GM12878 (cell line): ENCODE measurements around the gene CLEC14A. TPM values are rescaled to one million over a fixed set of nuclear protein-coding genes. Genes with fewer than 3 reads are reported as not detected.

Experiments used
- ATAC-seq: fragments of 200-7000 bp; cut with Tn5 transposase; 3 replicates; pipeline ENCODE4 v1.9.1; 2020; ENCODE audit warnings: mild to moderate bottlenecking, moderate library complexity
- BruUV-seq: library from RNA; stranded (reverse); fragments of 400-500 nt; replicated peaks from 2 replicates; lab custom pipeline; 2021; lab: Mats Ljungman, UMichigan
- CTCF ChIA-PET: fragments of 300-600 bp; sonication (Branson Sonifier 250); formaldehyde crosslinking; extraction: SDS; loops from one replicate; lab custom pipeline; 2021; ENCODE audit warnings: inconsistent platforms; lab: Yijun Ruan, JAX
- POLR2A ChIA-PET: fragments of 350-600 bp; formaldehyde crosslinking; extraction: SDS; loops from one replicate; lab custom pipeline; 2021; ENCODE audit warnings: inconsistent platforms; lab: Charles Lee
- RAD21 ChIA-PET: fragments of 300-600 bp; sonication (Branson Sonifier 250); formaldehyde crosslinking; loops from one replicate; lab custom pipeline; 2023; ENCODE audit warnings: antibody characterized with exemption; ENCODE audit not compliant: unreplicated experiment; lab: Charles Lee
- SMC1A ChIA-PET: fragments of 300-600 bp; sonication (Branson Sonifier 250); formaldehyde crosslinking; loops from one replicate; lab custom pipeline; 2023; ENCODE audit not compliant: unreplicated experiment, uncharacterized antibody; lab: Charles Lee
- DNase-seq: peaks from one replicate; pipeline ENCODE4 v3.0.0-alpha.2; 2011; ENCODE audit warnings: low read depth, low spot score
- FAIRE-seq: peaks from 3 replicates; lab custom pipeline; 2011; peaks lifted over from hg19 to GRCh38; lab: Jason Lieb, UNC
- H2AFZ ChIP-seq: 2 replicates; pipeline ENCODE4 v1.6.0; 2011; ENCODE audit warnings: low read depth, low read length, control low read depth; ENCODE audit not compliant: control insufficient read depth
- H3K27ac ChIP-seq: 2 replicates; pipeline ENCODE4 v1.5.1; 2011; ENCODE audit warnings: control low read depth; ENCODE audit not compliant: control insufficient read depth, insufficient read depth
- H3K27me3 ChIP-seq, 2 experiments: replicated peaks in 1 of 2; 2 replicates each; pipeline versions ENCODE4 v1.6.0 to v1.6.1; 2011; ENCODE audit warnings: low read length in 1 of 2; ENCODE audit not compliant: control insufficient read depth in 2 of 2, insufficient read depth in 2 of 2
- H3K36me3 ChIP-seq, 2 experiments: 2 replicates each; pipeline ENCODE4 v1.5.1; 2011; ENCODE audit warnings: low read length in 1 of 2; ENCODE audit not compliant: control insufficient read depth in 2 of 2, insufficient read depth in 2 of 2
- H3K4me1 ChIP-seq: 2 replicates; pipeline ENCODE4 v1.6.1; 2011; ENCODE audit warnings: mild to moderate bottlenecking, low read length, moderate library complexity, mixed read lengths; ENCODE audit not compliant: control insufficient read depth, insufficient read depth
- H3K4me2 ChIP-seq: 2 replicates; pipeline ENCODE4 v1.6.0; 2011; ENCODE audit warnings: control low read depth; ENCODE audit not compliant: control insufficient read depth, insufficient read depth
- H3K4me3 ChIP-seq: fragments of 200-600 bp; sonication (generic); 2 replicates; pipeline ENCODE4 v1.5.1; 2016
- H3K79me2 ChIP-seq: 2 replicates; pipeline ENCODE4 v1.6.0; 2011; ENCODE audit warnings: low read length; ENCODE audit not compliant: control insufficient read depth, insufficient read depth
- H3K9ac ChIP-seq: 2 replicates; pipeline ENCODE4 v1.8.0; 2011; ENCODE audit warnings: low read length, control low read depth, mixed read lengths; ENCODE audit not compliant: control insufficient read depth, insufficient read depth
- H3K9me3 ChIP-seq: replicated peaks from 3 replicates; pipeline ENCODE4 v1.5.1; 2011; ENCODE audit warnings: mild to moderate bottlenecking, low read length; ENCODE audit not compliant: control insufficient read depth, insufficient read depth
- H4K20me1 ChIP-seq: 2 replicates; pipeline ENCODE4 v1.6.0; 2011; ENCODE audit not compliant: control insufficient read depth, insufficient read depth
- BCL11A ChIP-seq: IDR thresholded peaks from 2 replicates; pipeline ENCODE4 v1.6.1; 2011; ENCODE audit warnings: low read depth, low read length
- CHD1 ChIP-seq: IDR thresholded peaks from 2 replicates; pipeline ENCODE4 v1.6.1; 2012; ENCODE audit warnings: low read depth, low read length, improper control_type of control experiment
- DPF2 ChIP-seq: fragments of 450-650 bp; IDR thresholded peaks from 2 replicates; pipeline ENCODE4 v1.6.1; 2017; ENCODE audit warnings: mild to moderate bottlenecking
- GABPA ChIP-seq: IDR thresholded peaks from 2 replicates; pipeline ENCODE4 v1.6.1; 2014; ENCODE audit warnings: antibody characterized with exemption, low read depth, mild to moderate bottlenecking, inconsistent platforms
- JUND ChIP-seq: IDR thresholded peaks from 2 replicates; pipeline ENCODE4 v1.6.1; 2012; ENCODE audit warnings: low read depth, mild to moderate bottlenecking, low read length, improper control_type of control experiment, moderate library complexity
- MEF2B ChIP-seq: fragments of 450-650 bp; IDR thresholded peaks from 2 replicates; pipeline ENCODE4 v1.6.1; 2018; ENCODE audit warnings: mild to moderate bottlenecking, moderate library complexity; ENCODE audit not compliant: partially characterized antibody, poor library complexity, severe bottlenecking
- NFYA ChIP-seq: IDR thresholded peaks from 2 replicates; pipeline ENCODE4 v1.6.1; 2011; ENCODE audit warnings: low read depth, mild to moderate bottlenecking, low read length, improper control_type of control experiment, borderline replicate concordance
- PAX5 ChIP-seq: IDR thresholded peaks from 2 replicates; pipeline ENCODE4 v1.6.1; 2011; ENCODE audit warnings: low read depth, low read length, borderline replicate concordance
- RBBP5 ChIP-seq: fragments of 200-600 bp; sonication (generic); conservative IDR thresholded peaks from 2 replicates; pipeline ENCODE4 v1.6.1; 2016
- RFX5 ChIP-seq: IDR thresholded peaks from 2 replicates; pipeline ENCODE4 v1.6.1; 2011; ENCODE audit warnings: low read depth, low read length, improper control_type of control experiment
- SMARCA5 ChIP-seq: fragments of 450-650 bp; IDR thresholded peaks from 2 replicates; pipeline ENCODE4 v1.6.1; 2017; ENCODE audit warnings: mild to moderate bottlenecking
- STAT1 ChIP-seq: fragments of 450-650 bp; conservative IDR thresholded peaks from 2 replicates; pipeline ENCODE4 v1.6.1; 2014; ENCODE audit warnings: antibody characterized with exemption, mild to moderate bottlenecking
- ZNF384 ChIP-seq: IDR thresholded peaks from 2 replicates; pipeline ENCODE4 v1.6.1; 2012; ENCODE audit warnings: low read depth, mild to moderate bottlenecking, low read length, improper control_type of control experiment, borderline replicate concordance
- WGBS: methylation state at CpG from one replicate; pipeline ENCODE4 v1.1.6; 2016; ENCODE audit warnings: low lambda C conversion rate; ENCODE audit not compliant: insufficient replicate concordance, insufficient coverage; ENCODE audit errors: missing lambda C conversion rate; 5-methylcytosine and 5-hydroxymethylcytosine counted together
- in situ Hi-C: fragments of 300-500 bp; cut with MboI; formaldehyde crosslinking; loops from 9 replicates; pipeline ENCODE4 v1.14.3; 2018; ENCODE audit warnings: mixed read lengths
- intact Hi-C: fragments of 100-400 bp; cut with micrococcal nuclease; formaldehyde crosslinking; loops from one replicate; pipeline ENCODE4 v1.14.2; 2022; ENCODE audit not compliant: unreplicated experiment
- polyA plus RNA-seq, 11 experiments: library from polyadenylated mRNA; depleted of rRNA in 4 of 11; unstranded in 6 of 11; stranded (reverse) in 5 of 11; fragments of >200 nt; fragmentation: Nextera tagmentation in 4 of 11; fragmentation: Illumina TruSeq in 1 of 11; extraction: Ambion mirVana in 4 of 11; extraction: Trizol in 1 of 11; gene quantifications; 1 replicate in 1 of 11; 2 replicates in 10 of 11; pipeline versions ENCODE4 v1.2.1 to v1.2.3, GENCODE V29; 2011 to 2016; ENCODE audit warnings: inconsistent platforms in 2 of 11, missing spikeins in 2 of 11, low read depth in 1 of 11
- total RNA-seq, 4 experiments: library from RNA; depleted of rRNA in 3 of 4; stranded (reverse); fragments of >200 nt in 3 of 4; fragmentation: Illumina TruSeq in 1 of 4; extraction: Trizol in 1 of 4; gene quantifications; 2 replicates each; pipeline versions ENCODE4 v1.2.1 to v1.2.3, GENCODE V29; 2013 to 2021
- TF ChIP-seq, protein P1 (sequence below): IDR thresholded peaks from 2 replicates; pipeline ENCODE4 v1.6.1; 2011; ENCODE audit warnings: low read depth, mild to moderate bottlenecking, low read length, moderate library complexity, borderline replicate concordance; ENCODE audit errors: extremely low read depth

The CLEC14A gene
- total and polyA plus RNA-seq, 10 of the 15 experiments (the other 5 are each of a cell fraction or from before 2014, with no cell fraction given), result not detected

DNA sequence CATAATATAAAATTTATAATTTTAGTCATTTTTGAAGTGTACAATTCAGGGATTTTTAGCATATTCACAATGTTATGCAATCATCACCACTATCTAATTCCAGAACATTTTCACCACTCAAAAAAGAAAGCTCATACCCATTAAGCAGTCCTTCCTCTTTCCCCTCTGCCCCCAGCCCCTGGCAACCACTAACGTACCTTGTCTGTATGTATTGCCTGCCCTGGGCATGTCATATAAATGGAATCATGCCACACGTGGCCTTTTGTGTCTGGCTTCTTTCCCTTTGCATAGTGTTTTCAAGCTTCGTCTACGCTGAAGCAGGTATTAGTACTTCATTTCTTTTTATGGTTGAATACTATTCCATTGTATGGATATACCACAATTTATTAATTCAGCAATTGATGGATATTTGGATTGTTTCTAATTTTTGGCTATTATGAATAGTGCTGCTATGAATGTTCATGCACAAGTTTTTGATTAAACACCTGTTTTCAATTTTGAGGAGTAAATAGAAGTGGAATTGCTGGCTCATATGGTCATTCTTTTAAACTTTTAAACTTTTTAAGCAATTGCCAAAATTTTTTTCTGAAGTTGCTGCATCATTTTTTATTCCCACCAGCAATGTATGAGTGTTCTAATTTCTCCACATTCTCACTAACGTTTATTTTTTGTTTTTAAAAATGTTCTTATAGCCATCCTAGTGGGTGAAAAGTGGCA lies 49.8 kb downstream of the CLEC14A start:
- H3K4me2 ChIP-seq, result no peak overlapping the region
- H3K36me3 ChIP-seq, result no peaks in the 10 kb centered on the region
- no peaks in the 10 kb centered on the region; the same call in 2 of the 3 replicates for H3K9me3 ChIP-seq
- POLR2A ChIA-PET, result no interaction called here
- in situ Hi-C loops (no loop called here), intact Hi-C loops (no loop called here)
- WGBS, result 28% methylated on average over 5 of the region's 5 CpGs
- CTCF ChIA-PET, result no interaction called here
- ATAC-seq (no peak), FAIRE-seq (no peak), DNase-seq (no peak)
- H3K27me3 ChIP-seq, result no peaks in the 10 kb centered on the region
- H3K4me3 ChIP-seq, result no peak overlapping the region
- no peak overlapping the region for H3K9ac ChIP-seq
- H4K20me1 ChIP-seq, result no peaks in the 10 kb centered on the region
- no TSS peak for BruUV-seq
- no peak overlapping the region for H3K27ac ChIP-seq
- H3K79me2 ChIP-seq, result no peaks in the 10 kb centered on the region
- H3K4me1 ChIP-seq, result no peaks in the 10 kb centered on the region
- RAD21 ChIA-PET, result no interaction called here
- SMC1A ChIA-PET, result no interaction called here
- H2AFZ ChIP-seq, result no peak overlapping the region
- TF ChIP-seq GABPA (no peak), STAT1 (no peak), SMARCA5 (no peak), RBBP5 (no peak), RFX5 (no peak), ZNF384 (no peak), CHD1 (no peak), DPF2 (no peak), MEF2B (no peak), BCL11A (no peak), JUND (no peak), NFYA (no peak), PAX5 (no peak)
- TF ChIP-seq, protein P1, sequence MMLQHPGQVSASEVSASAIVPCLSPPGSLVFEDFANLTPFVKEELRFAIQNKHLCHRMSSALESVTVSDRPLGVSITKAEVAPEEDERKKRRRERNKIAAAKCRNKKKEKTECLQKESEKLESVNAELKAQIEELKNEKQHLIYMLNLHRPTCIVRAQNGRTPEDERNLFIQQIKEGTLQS, result no peak
